Measurements from ENCODE around the gene OR13D1.
"Not testable (repeated sequence)": the region's sequence is repeated elsewhere in the genome, so short reads cannot be mapped to it uniquely, and the experiment has no call there.

OR13D1 gene

GRCh38 chr9:104694218-104694617, at the start of gene OR13D1:
OR13D1 (plus strand) TSS chr9:104694518; CDS start chr9:104694518, 0 bp downstream.
- DNase-seq = no peak

GRCh38 chr9:104658496-104659195, 35.7 kb upstream of the OR13D1 start:
- DNase-seq = no peak

GRCh38 chr9:104675611-104676010, 18.7 kb upstream of the OR13D1 start:
- no peak for DNase-seq

- peak in 1 of 2 donors; percentile 25 for DNase-seq
Observed at GRCh38 chr9:104682642-104683041, 11.7 kb upstream of the OR13D1 start.

- DNase-seq = no peak
Observed at GRCh38 chr9:104686081-104686480, 8.2 kb upstream of the OR13D1 start.

GRCh38 chr9:104700306-104700705, 6.0 kb downstream of the OR13D1 start:
- DNase-seq = no peak

GRCh38 chr9:104708737-104709136, 14.4 kb downstream of the OR13D1 start:
- not testable (repeated sequence) for DNase-seq

- DNase-seq = no peak
Observed at GRCh38 chr9:104711604-104712003, 17.3 kb downstream of the OR13D1 start.

GRCh38 chr9:104725014-104725413, 30.7 kb downstream of the OR13D1 start:
- DNase-seq = no peak

GRCh38 chr9:104738452-104738851, 44.1 kb downstream of the OR13D1 start:
- no peak for DNase-seq

GRCh38 chr9:104740621-104741020, 46.3 kb downstream of the OR13D1 start:
- no peak for DNase-seq

- peak; percentile 52 to 79 for DNase-seq
Observed at GRCh38 chr9:104743376-104743985, 49.2 kb downstream of the OR13D1 start.
